ENCODE results near the gene HOXC9.
A peak's percentile ranks its signal among the peaks of the same experiment; 100 is the strongest.

Gene HOXC9

DNA sequence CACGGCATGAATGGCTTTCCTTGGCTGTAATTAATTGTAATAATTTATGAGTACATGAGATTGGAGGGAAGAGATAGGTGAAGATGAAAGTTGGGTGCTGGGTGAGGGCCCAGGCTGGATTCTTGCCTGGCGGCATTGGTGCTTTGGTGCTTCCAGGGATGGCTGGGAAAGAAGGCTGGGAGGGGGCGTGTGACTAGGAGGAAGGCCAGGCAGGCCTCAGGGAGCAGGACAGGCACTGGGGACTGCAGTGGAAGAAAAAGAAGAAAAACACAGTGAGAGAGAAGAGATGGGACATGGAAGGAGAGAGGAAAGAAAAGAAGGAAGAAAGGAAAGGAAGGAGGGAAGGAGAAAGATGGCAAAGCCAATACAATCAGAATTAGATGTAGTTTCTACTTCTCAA is 3.7 kb downstream of the HOXC9 start:
- TF ChIP-seq, protein P1, sequence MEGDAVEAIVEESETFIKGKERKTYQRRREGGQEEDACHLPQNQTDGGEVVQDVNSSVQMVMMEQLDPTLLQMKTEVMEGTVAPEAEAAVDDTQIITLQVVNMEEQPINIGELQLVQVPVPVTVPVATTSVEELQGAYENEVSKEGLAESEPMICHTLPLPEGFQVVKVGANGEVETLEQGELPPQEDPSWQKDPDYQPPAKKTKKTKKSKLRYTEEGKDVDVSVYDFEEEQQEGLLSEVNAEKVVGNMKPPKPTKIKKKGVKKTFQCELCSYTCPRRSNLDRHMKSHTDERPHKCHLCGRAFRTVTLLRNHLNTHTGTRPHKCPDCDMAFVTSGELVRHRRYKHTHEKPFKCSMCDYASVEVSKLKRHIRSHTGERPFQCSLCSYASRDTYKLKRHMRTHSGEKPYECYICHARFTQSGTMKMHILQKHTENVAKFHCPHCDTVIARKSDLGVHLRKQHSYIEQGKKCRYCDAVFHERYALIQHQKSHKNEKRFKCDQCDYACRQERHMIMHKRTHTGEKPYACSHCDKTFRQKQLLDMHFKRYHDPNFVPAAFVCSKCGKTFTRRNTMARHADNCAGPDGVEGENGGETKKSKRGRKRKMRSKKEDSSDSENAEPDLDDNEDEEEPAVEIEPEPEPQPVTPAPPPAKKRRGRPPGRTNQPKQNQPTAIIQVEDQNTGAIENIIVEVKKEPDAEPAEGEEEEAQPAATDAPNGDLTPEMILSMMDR (IDR thresholded peaks at IDR 0.05; ENCODE audit: extremely low read depth, missing control alignments), result no peak
- DNase-seq (ENCODE audit: low spot score), result no peak

DNA sequence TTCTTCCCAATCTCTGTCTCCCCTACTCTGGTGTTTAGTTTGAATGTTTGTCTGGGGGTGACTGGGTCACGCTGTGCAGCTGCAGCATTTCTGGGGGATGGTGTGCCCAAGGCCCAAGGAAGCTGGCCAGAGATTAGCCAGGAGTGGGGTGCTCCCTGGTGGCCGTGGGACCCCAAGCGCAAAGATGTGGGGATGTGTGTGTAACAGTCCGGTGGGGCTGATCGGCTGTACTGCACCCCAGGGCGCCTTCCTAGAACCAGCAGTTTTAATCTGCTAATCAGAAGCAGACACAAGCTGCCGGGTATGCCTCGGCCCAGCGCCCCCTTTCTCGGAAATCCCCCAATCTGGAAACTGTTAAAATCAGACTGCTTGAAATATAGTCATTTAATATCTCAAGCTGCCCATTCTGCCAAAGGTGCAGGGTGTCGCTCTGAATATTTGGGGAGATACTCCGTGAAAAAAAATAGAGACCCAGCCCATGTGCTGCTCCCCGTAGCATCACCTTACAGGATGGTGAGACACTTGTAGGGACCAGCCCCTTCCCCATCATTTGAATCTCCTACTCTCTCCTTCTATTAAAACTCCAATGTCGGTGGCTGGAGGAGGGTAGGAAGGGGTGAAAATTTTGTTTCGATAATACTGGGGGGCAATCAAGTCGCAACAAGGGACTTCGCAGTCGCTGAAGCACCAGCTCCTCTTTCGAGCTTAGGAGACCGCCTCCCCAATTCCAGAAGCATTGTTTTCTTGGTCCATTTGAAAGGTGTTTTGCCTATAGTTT is 4.3 kb downstream of the HOXC9 start:
- TF ChIP-seq, protein P1 (IDR thresholded peaks at IDR 0.05; ENCODE audit: extremely low read depth, missing control alignments), result no peak
- DNase-seq (ENCODE audit: low spot score), result no peak

DNA sequence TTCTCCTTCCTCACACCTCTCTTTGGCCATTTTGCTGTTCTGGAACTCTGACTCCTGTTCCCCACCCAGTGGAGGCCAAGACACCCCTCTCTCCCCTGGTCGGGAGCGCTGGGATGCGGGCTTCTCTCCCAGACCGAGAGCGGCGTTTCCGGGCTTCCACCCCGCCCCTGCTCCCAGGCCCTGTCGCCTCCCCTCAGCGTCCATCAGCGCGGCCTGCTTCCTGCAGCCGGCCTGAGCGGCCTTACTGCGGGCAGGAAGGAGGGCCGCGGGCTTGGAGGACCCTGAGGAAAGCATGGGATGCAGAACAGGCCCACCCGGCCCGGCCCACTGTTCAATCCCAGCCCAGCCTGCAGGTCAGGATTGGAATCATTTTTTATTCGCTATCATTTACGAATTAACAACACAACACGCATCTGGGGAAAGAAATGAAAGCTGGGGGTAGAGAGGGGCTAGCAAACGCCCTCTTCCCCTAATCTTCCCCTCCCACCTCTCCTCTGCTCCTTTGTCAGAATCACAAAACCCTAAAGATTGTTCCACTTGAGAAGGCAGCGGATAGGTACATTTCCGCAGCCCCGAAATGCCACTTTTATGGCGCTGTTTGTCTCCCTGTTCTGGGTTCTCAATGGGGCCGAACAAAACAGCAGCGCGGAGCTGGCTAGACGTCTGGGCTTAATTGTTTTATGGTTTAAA is 5.0 kb downstream of the HOXC9 start:
- no peak for DNase-seq (ENCODE audit: low spot score)
- TF ChIP-seq, protein P1 (IDR thresholded peaks at IDR 0.05; ENCODE audit: extremely low read depth, missing control alignments), result no peak

DNA sequence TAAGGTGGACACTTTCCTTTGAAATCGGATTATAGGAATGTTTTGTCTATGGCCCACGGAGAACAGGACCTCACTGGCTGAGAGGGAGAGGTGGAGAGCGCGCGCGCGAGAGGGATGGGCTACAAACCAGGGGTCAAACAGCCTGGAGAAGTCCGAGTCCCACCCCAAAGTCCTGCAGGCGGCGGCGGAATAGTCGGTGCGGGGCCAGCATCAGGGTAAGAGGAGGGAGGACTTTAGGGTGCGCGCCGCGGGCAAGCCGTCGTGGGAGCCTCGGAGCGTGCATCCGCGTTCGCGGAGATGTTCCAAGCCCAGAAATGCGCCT is 5.5 kb downstream of the HOXC9 start:
- no peak for DNase-seq (ENCODE audit: low spot score)
- TF ChIP-seq, protein P1 (IDR thresholded peaks at IDR 0.05; ENCODE audit: extremely low read depth, missing control alignments), result no peak

DNA sequence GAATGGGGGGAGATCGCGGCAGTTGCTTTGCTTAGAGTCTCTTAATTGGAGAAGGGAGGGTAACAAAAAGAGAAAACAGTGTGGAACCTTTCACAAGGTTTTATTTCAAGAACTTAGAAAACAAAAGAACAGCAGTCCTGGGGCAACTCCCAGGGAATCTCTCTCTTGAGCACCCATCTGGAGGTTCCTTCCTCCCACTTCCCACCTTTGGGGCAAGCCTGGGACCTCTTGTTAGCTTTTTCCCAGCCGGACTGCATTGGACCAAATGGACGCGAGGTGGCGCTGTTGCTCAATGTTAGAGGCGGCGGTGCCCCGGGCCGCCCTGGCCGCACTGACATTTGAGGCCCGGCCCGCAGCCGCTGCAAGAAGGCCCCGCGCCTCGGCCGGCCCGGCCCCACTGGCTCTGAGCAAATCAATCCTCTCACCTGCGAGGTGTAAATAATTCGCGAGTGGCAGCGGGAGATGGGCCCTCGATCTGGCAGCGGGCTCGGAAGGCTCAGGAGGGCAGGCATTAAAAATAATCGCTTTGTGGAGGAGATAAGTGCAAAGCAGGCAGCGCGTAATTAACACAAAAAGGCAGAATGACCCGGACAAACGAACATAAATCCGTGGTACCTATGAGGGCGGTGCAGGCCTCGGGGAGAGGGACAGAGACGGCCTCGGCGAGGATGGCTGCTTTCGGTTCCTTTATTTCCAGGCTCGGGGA is 6.0 kb downstream of the HOXC9 start:
- TF ChIP-seq, protein P1 (IDR thresholded peaks at IDR 0.05; ENCODE audit: extremely low read depth, missing control alignments), result peak; percentile 79
- peak; percentile 90 for DNase-seq (ENCODE audit: low spot score)

DNA sequence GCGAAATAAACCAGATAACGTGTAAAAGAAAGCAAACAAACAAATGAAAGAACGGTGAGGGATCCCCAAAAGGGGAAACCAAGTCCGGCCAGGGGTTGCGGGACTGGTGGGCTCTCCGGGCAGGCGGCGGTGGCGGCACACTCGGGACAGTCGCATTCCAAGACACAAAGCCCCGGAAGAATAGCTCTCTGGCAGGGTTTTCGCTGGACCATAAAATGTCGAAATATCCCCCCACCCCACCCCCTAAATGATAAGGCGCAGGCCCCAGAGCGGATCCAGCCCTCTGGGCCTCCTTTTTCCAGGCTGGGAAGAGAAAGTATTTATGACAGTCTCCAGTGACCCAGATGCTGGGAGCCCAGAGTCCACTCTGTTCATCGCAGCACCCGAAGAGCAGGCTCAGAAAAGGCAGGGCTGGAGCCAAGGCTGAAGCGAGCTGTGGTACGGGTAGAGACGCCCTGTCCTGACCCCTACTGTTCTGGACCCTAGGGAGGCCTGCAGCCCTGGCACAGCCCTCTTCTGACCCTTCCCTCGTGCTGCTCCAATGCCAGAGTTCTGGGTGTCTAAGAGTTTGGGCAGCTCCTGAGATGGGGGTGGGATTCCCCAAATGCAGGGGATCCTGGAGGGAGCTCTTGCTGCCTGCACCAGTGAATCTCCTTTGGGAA is 6.7 kb downstream of the HOXC9 start:
- no peak for DNase-seq (ENCODE audit: low spot score)
- TF ChIP-seq, protein P1 (IDR thresholded peaks at IDR 0.05; ENCODE audit: extremely low read depth, missing control alignments), result no peak
